Liver (tissue), 9 donors: ENCODE results near the gene SRSF8. TPM values are rescaled to one million over a fixed set of nuclear protein-coding genes. Genes with fewer than 3 reads are reported as not detected.

Source experiments
- DNase-seq: peaks from one replicate; pipeline ENCODE4 v3.0.0-alpha.2; 2017; ENCODE audit warnings: low spot score
- H3K27ac ChIP-seq, 2 donors: one replicate each; pipeline ENCODE4 v1.7.0; 2013; ENCODE audit warnings: inconsistent platforms in 2 of 2, low read length in 2 of 2, control low read depth in 1 of 2, low read depth in 1 of 2, mild to moderate bottlenecking in 1 of 2
- H3K27me3 ChIP-seq, 4 donors: one replicate each; pipeline versions ENCODE4 v1.6.1 to v1.7.0; 2013; ENCODE audit warnings: low read length in 3 of 4, inconsistent platforms in 1 of 4, mild to moderate bottlenecking in 1 of 4, moderate library complexity in 1 of 4; ENCODE audit not compliant: control insufficient read depth in 4 of 4, insufficient read depth in 4 of 4
- H3K36me3 ChIP-seq, 4 donors: one replicate each; pipeline versions ENCODE4 v1.6.1 to v1.7.0; 2013; ENCODE audit warnings: low read length in 3 of 4, mild to moderate bottlenecking in 3 of 4, low read depth in 1 of 4, moderate library complexity in 1 of 4; ENCODE audit not compliant: control insufficient read depth in 4 of 4, insufficient read depth in 3 of 4
- H3K4me1 ChIP-seq, 4 donors: one replicate each; pipeline versions ENCODE4 v1.6.1 to v1.7.0; 2013; ENCODE audit warnings: low read length in 3 of 4, mild to moderate bottlenecking in 3 of 4, moderate library complexity in 1 of 4; ENCODE audit not compliant: control insufficient read depth in 4 of 4, insufficient read depth in 4 of 4
- H3K4me3 ChIP-seq, 3 donors: one replicate each; pipeline versions ENCODE4 v1.6.1 to v1.7.0; 2013; ENCODE audit warnings: low read length in 3 of 3, control low read depth in 1 of 3, low read depth in 1 of 3, mild to moderate bottlenecking in 1 of 3
- H3K9ac ChIP-seq, 2 donors: one replicate each; pipeline ENCODE4 v1.7.0; 2013; ENCODE audit warnings: low read length in 2 of 2, mild to moderate bottlenecking in 2 of 2, moderate library complexity in 2 of 2, control low read depth in 1 of 2, low read depth in 1 of 2
- H3K9me3 ChIP-seq, 4 donors: one replicate each; pipeline versions ENCODE4 v1.6.1 to v1.7.0; 2013; ENCODE audit warnings: low read length in 3 of 4; ENCODE audit not compliant: control insufficient read depth in 4 of 4
- CTCF ChIP-seq: fragments of 150-350 bp; IDR thresholded peaks from 2 replicates; pipeline ENCODE4 v1.5.1; 2017; ENCODE audit warnings: improper control_type of control experiment, low read depth, low read length; ENCODE audit not compliant: missing input control
- FOXA1 ChIP-seq: IDR thresholded peaks from 2 replicates; pipeline ENCODE4 v1.6.1; 2016; ENCODE audit warnings: antibody characterized with exemption
- GABPA ChIP-seq, 2 donors: IDR thresholded peaks in 1 of 2; conservative IDR thresholded peaks in 1 of 2; 2 replicates each; pipeline ENCODE4 v1.6.1; 2016; ENCODE audit warnings: antibody characterized with exemption in 2 of 2, mild to moderate bottlenecking in 1 of 2, moderate library complexity in 1 of 2
- NR2F2 ChIP-seq: IDR thresholded peaks from 2 replicates; pipeline ENCODE4 v1.6.1; 2016; ENCODE audit warnings: antibody characterized with exemption
- RAD21 ChIP-seq, 2 donors: IDR thresholded peaks; 2 replicates each; pipeline ENCODE4 v1.6.1; 2016; ENCODE audit warnings: antibody characterized with exemption in 2 of 2, mild to moderate bottlenecking in 2 of 2
- RXRA ChIP-seq, 2 donors: IDR thresholded peaks; 2 replicates each; pipeline ENCODE4 v1.6.1; 2017 to 2018; ENCODE audit warnings: antibody characterized with exemption in 2 of 2, mild to moderate bottlenecking in 1 of 2
- YY1 ChIP-seq: IDR thresholded peaks from 2 replicates; pipeline ENCODE4 v1.6.1; 2016; ENCODE audit warnings: antibody characterized with exemption, mild to moderate bottlenecking
- WGBS: extraction: QIAGEN DNeasy Blood & Tissue Kit; methylation state at CpG from one replicate; pipeline ENCODE4 v1.1.7; 2013; 5-methylcytosine and 5-hydroxymethylcytosine counted together
- polyA plus RNA-seq, 2 donors: library from polyadenylated mRNA; stranded (reverse) in 1 of 2; unstranded in 1 of 2; fragments of 200-250 nt in 1 of 2; fragments of >200 nt in 1 of 2; fragmentation: Nextera tagmentation in 1 of 2; extraction: Ambion mirVana in 1 of 2; gene quantifications; one replicate each; pipeline versions ENCODE4 v1.2.1 to v1.2.3, GENCODE V29; 2013 to 2015
- total RNA-seq, 2 donors: library from RNA; depleted of rRNA; stranded (reverse); fragments of >200 nt; gene quantifications; one replicate each; pipeline ENCODE4 v1.2.3, GENCODE V29; 2014
- TF ChIP-seq, protein P1 (sequence below): IDR thresholded peaks from 2 replicates; pipeline ENCODE4 v1.6.1; 2016; ENCODE audit warnings: antibody characterized with exemption
- TF ChIP-seq, protein P2 (sequence below): IDR thresholded peaks from 2 replicates; pipeline ENCODE4 v1.6.1; 2016; ENCODE audit warnings: antibody characterized with exemption
- TF ChIP-seq, protein P3 (sequence below): IDR thresholded peaks from 2 replicates; pipeline ENCODE4 v1.6.1; 2016; ENCODE audit warnings: antibody characterized with exemption, mild to moderate bottlenecking
- donor health status: healthy.
- donor health status: healthy.
- donor health status: healthy.
- donor health status: healthy.
- donor health status: healthy.

The SRSF8 gene
- total and polyA plus RNA-seq, 4 donors: 15.4 to 31.8 (median 17.8) TPM

GRCh38 chr11:95072948-95073347, 6.2 kb downstream of the SRSF8 start (continued):
- TF ChIP-seq RXRA (IDR thresholded peaks at IDR 0.05): no peak

- no peak for DNase-seq
- Histone ChIP-seq H3K27me3 (no peaks in the 10 kb centered on the region), H3K4me1 (no peaks in the 10 kb centered on the region), H3K27ac (no peak overlapping the region), H3K36me3 (no peaks in the 10 kb centered on the region), H3K9ac (no peak overlapping the region), H3K4me3 (no peak overlapping the region), H3K9me3 (no peaks in the 10 kb centered on the region)
- no peak for TF ChIP-seq RXRA (IDR thresholded peaks at IDR 0.05)
- peak; percentile 63 for TF ChIP-seq NR2F2
- TF ChIP-seq FOXA1: no peak
- 47% methylated on average over 8 of the region's 8 CpGs for WGBS
Observed at GRCh38 chr11:95074792-95075563, 8.3 kb downstream of the SRSF8 start.

DNA sequence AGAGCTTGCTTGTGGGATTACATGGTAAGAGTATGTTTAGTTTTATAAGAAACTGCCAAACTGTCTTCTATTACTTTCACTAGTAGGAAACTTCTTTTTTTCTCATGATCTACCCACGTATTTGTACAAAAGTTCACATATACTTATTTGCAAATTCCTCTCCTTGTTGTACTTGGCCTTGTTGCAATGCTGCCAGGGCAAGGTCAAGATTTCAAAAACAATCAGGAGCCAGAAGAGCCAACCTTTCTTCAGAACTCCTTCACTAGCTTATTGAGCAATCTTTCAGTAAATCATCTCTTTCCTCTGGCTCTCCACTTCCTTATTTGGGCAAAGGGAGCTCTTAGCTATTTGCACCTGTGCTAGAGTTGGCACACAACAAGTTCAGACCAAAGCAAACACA, 9.7 kb downstream of the SRSF8 start:
- Histone ChIP-seq H3K9me3 (no peaks in the 10 kb centered on the region), H3K27ac (no peak overlapping the region)
- 27% methylated on average over 1 of the region's 1 CpG for WGBS

DNA sequence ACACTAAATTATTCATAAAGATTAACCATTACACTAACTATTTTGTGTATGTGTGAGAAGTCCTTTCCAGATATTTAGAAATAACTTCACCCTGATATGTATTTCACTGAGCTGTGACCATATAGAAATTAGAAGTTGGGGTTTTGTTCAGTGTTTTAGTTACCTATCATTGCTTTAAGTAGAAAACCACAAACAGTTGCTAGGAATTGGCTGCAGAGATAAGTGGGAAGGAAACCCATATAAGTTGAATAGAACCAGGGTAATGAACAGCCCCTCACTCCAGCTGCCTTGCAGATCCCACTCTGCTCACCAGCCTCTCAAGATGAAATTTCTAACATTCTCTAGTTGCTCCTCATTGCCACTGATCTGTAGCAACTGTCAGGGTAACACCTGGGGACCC, 10.3 kb downstream of the SRSF8 start:
- no peak overlapping the region for H3K9ac ChIP-seq
- TF ChIP-seq GABPA (IDR thresholded peaks at IDR 0.05 in 1 of 2, conservative IDR thresholded peaks at IDR 0.05 in 1 of 2): no peak
- no peak for TF ChIP-seq YY1
- TF ChIP-seq, protein P1, sequence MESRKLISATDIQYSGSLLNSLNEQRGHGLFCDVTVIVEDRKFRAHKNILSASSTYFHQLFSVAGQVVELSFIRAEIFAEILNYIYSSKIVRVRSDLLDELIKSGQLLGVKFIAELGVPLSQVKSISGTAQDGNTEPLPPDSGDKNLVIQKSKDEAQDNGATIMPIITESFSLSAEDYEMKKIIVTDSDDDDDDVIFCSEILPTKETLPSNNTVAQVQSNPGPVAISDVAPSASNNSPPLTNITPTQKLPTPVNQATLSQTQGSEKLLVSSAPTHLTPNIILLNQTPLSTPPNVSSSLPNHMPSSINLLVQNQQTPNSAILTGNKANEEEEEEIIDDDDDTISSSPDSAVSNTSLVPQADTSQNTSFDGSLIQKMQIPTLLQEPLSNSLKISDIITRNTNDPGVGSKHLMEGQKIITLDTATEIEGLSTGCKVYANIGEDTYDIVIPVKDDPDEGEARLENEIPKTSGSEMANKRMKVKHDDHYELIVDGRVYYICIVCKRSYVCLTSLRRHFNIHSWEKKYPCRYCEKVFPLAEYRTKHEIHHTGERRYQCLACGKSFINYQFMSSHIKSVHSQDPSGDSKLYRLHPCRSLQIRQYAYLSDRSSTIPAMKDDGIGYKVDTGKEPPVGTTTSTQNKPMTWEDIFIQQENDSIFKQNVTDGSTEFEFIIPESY: no peak
- TF ChIP-seq CTCF: no peak
- no peak for TF ChIP-seq FOXA1
- no peak for TF ChIP-seq RXRA (IDR thresholded peaks at IDR 0.05)
- TF ChIP-seq, protein P2, sequence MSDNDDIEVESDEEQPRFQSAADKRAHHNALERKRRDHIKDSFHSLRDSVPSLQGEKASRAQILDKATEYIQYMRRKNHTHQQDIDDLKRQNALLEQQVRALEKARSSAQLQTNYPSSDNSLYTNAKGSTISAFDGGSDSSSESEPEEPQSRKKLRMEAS: no peak
- no peak for TF ChIP-seq RAD21 (IDR thresholded peaks at IDR 0.05)
- TF ChIP-seq, protein P3, sequence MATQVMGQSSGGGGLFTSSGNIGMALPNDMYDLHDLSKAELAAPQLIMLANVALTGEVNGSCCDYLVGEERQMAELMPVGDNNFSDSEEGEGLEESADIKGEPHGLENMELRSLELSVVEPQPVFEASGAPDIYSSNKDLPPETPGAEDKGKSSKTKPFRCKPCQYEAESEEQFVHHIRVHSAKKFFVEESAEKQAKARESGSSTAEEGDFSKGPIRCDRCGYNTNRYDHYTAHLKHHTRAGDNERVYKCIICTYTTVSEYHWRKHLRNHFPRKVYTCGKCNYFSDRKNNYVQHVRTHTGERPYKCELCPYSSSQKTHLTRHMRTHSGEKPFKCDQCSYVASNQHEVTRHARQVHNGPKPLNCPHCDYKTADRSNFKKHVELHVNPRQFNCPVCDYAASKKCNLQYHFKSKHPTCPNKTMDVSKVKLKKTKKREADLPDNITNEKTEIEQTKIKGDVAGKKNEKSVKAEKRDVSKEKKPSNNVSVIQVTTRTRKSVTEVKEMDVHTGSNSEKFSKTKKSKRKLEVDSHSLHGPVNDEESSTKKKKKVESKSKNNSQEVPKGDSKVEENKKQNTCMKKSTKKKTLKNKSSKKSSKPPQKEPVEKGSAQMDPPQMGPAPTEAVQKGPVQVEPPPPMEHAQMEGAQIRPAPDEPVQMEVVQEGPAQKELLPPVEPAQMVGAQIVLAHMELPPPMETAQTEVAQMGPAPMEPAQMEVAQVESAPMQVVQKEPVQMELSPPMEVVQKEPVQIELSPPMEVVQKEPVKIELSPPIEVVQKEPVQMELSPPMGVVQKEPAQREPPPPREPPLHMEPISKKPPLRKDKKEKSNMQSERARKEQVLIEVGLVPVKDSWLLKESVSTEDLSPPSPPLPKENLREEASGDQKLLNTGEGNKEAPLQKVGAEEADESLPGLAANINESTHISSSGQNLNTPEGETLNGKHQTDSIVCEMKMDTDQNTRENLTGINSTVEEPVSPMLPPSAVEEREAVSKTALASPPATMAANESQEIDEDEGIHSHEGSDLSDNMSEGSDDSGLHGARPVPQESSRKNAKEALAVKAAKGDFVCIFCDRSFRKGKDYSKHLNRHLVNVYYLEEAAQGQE: no peak
- no peaks in the 10 kb centered on the region for H3K36me3 ChIP-seq
- no peak for DNase-seq
- H3K4me1 ChIP-seq: no peaks in the 10 kb centered on the region
- H3K27ac ChIP-seq: no peak overlapping the region
- H3K9me3 ChIP-seq: no peaks in the 10 kb centered on the region
- no peak overlapping the region for H3K4me3 ChIP-seq
- no peaks in the 10 kb centered on the region for H3K27me3 ChIP-seq

More for the DNA sequence above, 9.7 kb downstream of the SRSF8 start:
- H3K27me3 ChIP-seq: no peaks in the 10 kb centered on the region
- TF ChIP-seq, protein P2: no peak
- peak; percentile 59 for TF ChIP-seq NR2F2
- no peaks in the 10 kb centered on the region for H3K4me1 ChIP-seq
- no peak overlapping the region for H3K4me3 ChIP-seq
- no peak for DNase-seq
- no peaks in the 10 kb centered on the region for H3K36me3 ChIP-seq
- no peak overlapping the region for H3K9ac ChIP-seq
